Measurements from ENCODE around the gene TMBIM6. TPM values are rescaled to one million over a fixed set of nuclear protein-coding genes. Genes with fewer than 3 reads are reported as not detected.
A peak's percentile ranks its signal among the peaks of the same experiment; 100 is the strongest.

TMBIM6 gene
- polyA plus RNA-seq, 2 of the 4 experiments (the other 2 are of a cell fraction), result 331 to 1,255 TPM

- no peak for TF ChIP-seq REST (IDR thresholded peaks at IDR 0.05)
- TF ChIP-seq HOXA7 (CRISPR knock-in tag; IDR thresholded peaks at IDR 0.05), result no peak
- no peak for TF ChIP-seq HMGXB4 (CRISPR knock-in tag; IDR thresholded peaks at IDR 0.05; ENCODE audit: borderline replicate concordance)
- no peak for TF ChIP-seq FOSL2 (IDR thresholded peaks at IDR 0.05)
- TF ChIP-seq FOSL2 (CRISPR knock-in tag; IDR thresholded peaks at IDR 0.05), result no peak
- no peak for TF ChIP-seq CEBPB (IDR thresholded peaks at IDR 0.05)
- TF ChIP-seq HES2 (IDR thresholded peaks at IDR 0.05), result no peak
Observed at GRCh38 chr12:49705479-49706134, 35.8 kb upstream of the TMBIM6 start (continued).

GRCh38 chr12:49706351-49707127 lies 34.8 kb upstream of the TMBIM6 start:
- CTCF ChIA-PET, result interaction anchor here (0.6 to 18.6 kb wide), 8 partner anchors 10 to 64 kb away, joined by 3 to 260 read pairs (median 3); no protein-coding TSS in a partner anchor
- POLR2A ChIA-PET, result interaction anchor here (1.0 to 1.2 kb wide), 2 partner anchors 35 kb away, joined by 6 to 7 read pairs; partner anchors contain the start of gene TMBIM6

More at GRCh38 chr12:49706351-49707127, 34.8 kb upstream of the TMBIM6 start:
- H3K4me1 ChIP-seq, result 0 out of 3 replicates have a peak, but pooled peaks cover 3% of the 10 kb centered on the region
- ATAC-seq (peak; percentile 22 to 46; a peak in 5 of 6 replicates), FAIRE-seq (no peak), DNase-seq (ENCODE audit: low read depth in 1 of 2, low spot score in 1 of 2) (no peak)
- H3K4me2 ChIP-seq, result peak overlapping the region; percentile 79
- H3K27ac ChIP-seq, result peak overlapping the region; percentile 58 to 93
- peaks cover 7% of the 10 kb centered on the region; the same call in 1 of the 3 replicates for H3K9me3 ChIP-seq
- TF ChIP-seq FOSL2 (IDR thresholded peaks at IDR 0.05) (no peak), FOSL2 (CRISPR knock-in tag; IDR thresholded peaks at IDR 0.05) (no peak), ZFP36 (IDR thresholded peaks at IDR 0.05; ENCODE audit: borderline replicate concordance, partially characterized antibody) (no peak), ESRRA (IDR thresholded peaks at IDR 0.05; ENCODE audit: borderline replicate concordance, low read length) (no peak), ELK1 (IDR thresholded peaks at IDR 0.05; ENCODE audit: low read depth, low read length) (no peak), USF2 (IDR thresholded peaks at IDR 0.05) (no peak)
- WGBS (ENCODE audit: missing lambda C conversion rate), result 55% methylated on average over 31 of the region's 43 CpGs
- H3K4me3 ChIP-seq, result peak overlapping the region; percentile 52

Measured in A549 (cell line).